Thyroid gland (tissue), 4 donors: Measurements from ENCODE around the gene SLC9A8. TPM values are rescaled to one million over a fixed set of nuclear protein-coding genes. Genes with fewer than 3 reads are reported as not detected.
A peak's percentile ranks its signal among the peaks of the same experiment; 100 is the strongest.

Experiments used
- DNase-seq, 2 donors: peaks; one replicate each; pipeline ENCODE4 v3.0.0-alpha.2; 2019
- H3K27ac ChIP-seq, 3 donors: fragments of 200-600 bp; sonication (generic); 1 replicate in 2 of 3; 2 replicates in 1 of 3; pipeline ENCODE4 v1.5.1; 2016 to 2019; ENCODE audit warnings: mild to moderate bottlenecking in 1 of 3, moderate library complexity in 1 of 3
- H3K27me3 ChIP-seq: fragments of 200-600 bp; sonication (generic); one replicate; pipeline ENCODE4 v1.5.1; 2019
- H3K36me3 ChIP-seq, 2 donors: fragments of 200-600 bp; sonication (generic); one replicate each; pipeline ENCODE4 v1.5.1; 2016 to 2019
- H3K4me1 ChIP-seq, 2 donors: fragments of 200-600 bp; sonication (generic); one replicate each; pipeline ENCODE4 v1.5.1; 2017 to 2019
- H3K4me3 ChIP-seq, 3 donors: fragments of 200-600 bp; sonication (generic); replicated peaks in 1 of 3; 1 replicate in 2 of 3; 2 replicates in 1 of 3; pipeline ENCODE4 v1.5.1; 2016; ENCODE audit warnings: mild to moderate bottlenecking in 1 of 3
- H3K9me3 ChIP-seq: fragments of 200-600 bp; sonication (generic); one replicate; pipeline ENCODE4 v1.5.1; 2017
- POLR2A ChIP-seq, 2 donors: fragments of 450-650 bp; IDR thresholded peaks; one replicate each; pipeline ENCODE4 v1.6.1; 2017; ENCODE audit warnings: antibody characterized with exemption in 2 of 2, mild to moderate bottlenecking in 2 of 2, moderate library complexity in 1 of 2
- WGBS, 2 donors: methylation state at CpG; one replicate each; pipeline ENCODE4 v1.1.5; 2017; 5-methylcytosine and 5-hydroxymethylcytosine counted together
- intact Hi-C: fragments of 100-400 bp; cut with DNase I; formaldehyde crosslinking; loops from one replicate; pipeline ENCODE4 v1.15.1; 2023
- total RNA-seq, 4 donors: library from RNA; depleted of rRNA; stranded (reverse); fragments of >200 nt; gene quantifications; one replicate each; pipeline ENCODE4 v1.2.3, GENCODE V29; 2016
- TF ChIP-seq, protein P1 (sequence below), 6 experiments: fragments of 200-600 bp in 3 of 6; fragments of 450-650 bp in 3 of 6; sonication (generic) in 3 of 6; IDR thresholded peaks; one replicate each; pipeline ENCODE4 v1.5.1; 2016 to 2019; ENCODE audit warnings: antibody characterized with exemption in 6 of 6, mild to moderate bottlenecking in 2 of 6, inconsistent platforms in 1 of 6, moderate library complexity in 1 of 6

The SLC9A8 gene
- total RNA-seq, 4 donors from 2014 or later = 12.0 to 20.2 (median 16.1) TPM

- no peak for DNase-seq
- H3K27ac ChIP-seq = no peak overlapping the region
- no peak overlapping the region for H3K4me3 ChIP-seq
- no peaks in the 10 kb centered on the region for H3K9me3 ChIP-seq
- H3K4me1 ChIP-seq = peaks cover 23 to 34% of the 10 kb centered on the region in 2 donors
- 96 to 98% methylated on average over 6 of the region's 6 CpGs for WGBS, 2 donors
- intact Hi-C loops = no loop called here
- TF ChIP-seq, protein P1, sequence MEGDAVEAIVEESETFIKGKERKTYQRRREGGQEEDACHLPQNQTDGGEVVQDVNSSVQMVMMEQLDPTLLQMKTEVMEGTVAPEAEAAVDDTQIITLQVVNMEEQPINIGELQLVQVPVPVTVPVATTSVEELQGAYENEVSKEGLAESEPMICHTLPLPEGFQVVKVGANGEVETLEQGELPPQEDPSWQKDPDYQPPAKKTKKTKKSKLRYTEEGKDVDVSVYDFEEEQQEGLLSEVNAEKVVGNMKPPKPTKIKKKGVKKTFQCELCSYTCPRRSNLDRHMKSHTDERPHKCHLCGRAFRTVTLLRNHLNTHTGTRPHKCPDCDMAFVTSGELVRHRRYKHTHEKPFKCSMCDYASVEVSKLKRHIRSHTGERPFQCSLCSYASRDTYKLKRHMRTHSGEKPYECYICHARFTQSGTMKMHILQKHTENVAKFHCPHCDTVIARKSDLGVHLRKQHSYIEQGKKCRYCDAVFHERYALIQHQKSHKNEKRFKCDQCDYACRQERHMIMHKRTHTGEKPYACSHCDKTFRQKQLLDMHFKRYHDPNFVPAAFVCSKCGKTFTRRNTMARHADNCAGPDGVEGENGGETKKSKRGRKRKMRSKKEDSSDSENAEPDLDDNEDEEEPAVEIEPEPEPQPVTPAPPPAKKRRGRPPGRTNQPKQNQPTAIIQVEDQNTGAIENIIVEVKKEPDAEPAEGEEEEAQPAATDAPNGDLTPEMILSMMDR (IDR thresholded peaks at IDR 0.05) = no peak
- TF ChIP-seq POLR2A (IDR thresholded peaks at IDR 0.05) = no peak
- H3K36me3 ChIP-seq = peaks cover 0 to 4% of the 10 kb centered on the region in 2 donors
- no peaks in the 10 kb centered on the region for H3K27me3 ChIP-seq
These were observed 51.0 kb downstream of the SLC9A8 start for GRCh38 chr20:49863666-49864065.

- Histone ChIP-seq H3K36me3 (peaks cover 0 to 4% of the 10 kb centered on the region in 2 donors), H3K4me1 (peaks cover 26 to 38% of the 10 kb centered on the region in 2 donors), H3K4me3 (no peak overlapping the region), H3K9me3 (no peaks in the 10 kb centered on the region), H3K27me3 (no peaks in the 10 kb centered on the region), H3K27ac (peak overlapping the region; percentile 30 to 62 (median 46))
- intact Hi-C loops = no loop called here
- WGBS, 2 donors = 31 to 46% methylated on average over 7 of the region's 7 CpGs
- TF ChIP-seq POLR2A (IDR thresholded peaks at IDR 0.05) = peak in 1 of 2 donors; percentile 41
- TF ChIP-seq, protein P1 (IDR thresholded peaks at IDR 0.05) = no peak
- DNase-seq = peak; percentile 79 to 80
These were observed 52.9 kb downstream of the SLC9A8 start for GRCh38 chr20:49865559-49865958.

DNA sequence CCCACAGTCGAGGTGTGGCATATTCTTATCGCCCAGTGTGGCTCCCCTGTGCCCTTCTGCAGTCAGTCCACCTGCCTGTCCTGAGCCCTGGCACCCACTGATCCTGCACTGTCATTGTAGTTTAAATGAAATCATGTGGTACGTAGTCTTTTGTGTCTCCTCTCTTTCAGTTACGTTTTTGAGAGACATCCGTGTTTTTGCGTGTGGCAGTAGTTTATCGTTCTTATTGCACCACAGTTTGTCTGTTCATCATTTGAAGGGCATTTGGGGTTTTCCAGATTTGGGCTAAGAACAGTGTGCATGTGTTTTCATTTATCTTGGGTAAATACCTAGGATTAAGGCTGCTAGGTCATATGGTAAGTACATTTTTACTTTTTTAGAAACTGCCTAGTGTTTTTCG is 53.4 kb downstream of the SLC9A8 start:
- DNase-seq = no peak
- peaks cover 0 to 4% of the 10 kb centered on the region in 2 donors for H3K36me3 ChIP-seq
- no peak overlapping the region for H3K4me3 ChIP-seq
- no peaks in the 10 kb centered on the region for H3K9me3 ChIP-seq
- peaks cover 26 to 38% of the 10 kb centered on the region in 2 donors for H3K4me1 ChIP-seq
- H3K27ac ChIP-seq = peak overlapping the region; percentile 30 to 55 (median 46)
- intact Hi-C loops = no loop called here
- 94% methylated on average over 8 of the region's 8 CpGs for WGBS, 2 donors
- TF ChIP-seq, protein P1 (IDR thresholded peaks at IDR 0.05) = no peak
- TF ChIP-seq POLR2A (IDR thresholded peaks at IDR 0.05) = no peak
- no peaks in the 10 kb centered on the region for H3K27me3 ChIP-seq

GRCh38 chr20:49867453-49868215 is 55.0 kb downstream of the SLC9A8 start:
- intact Hi-C loops = no loop called here
- 54 to 68% methylated on average over 9 of the region's 9 CpGs for WGBS, 2 donors
- Histone ChIP-seq H3K9me3 (no peaks in the 10 kb centered on the region), H3K4me3 (no peak overlapping the region), H3K27ac (peak overlapping the region; percentile 52 to 86 (median 72)), H3K36me3 (peaks cover 0 to 4% of the 10 kb centered on the region in 2 donors), H3K27me3 (no peaks in the 10 kb centered on the region), H3K4me1 (peaks cover 26 to 38% of the 10 kb centered on the region in 2 donors)
- peak in 1 of 2 donors; percentile 26 for TF ChIP-seq POLR2A (IDR thresholded peaks at IDR 0.05)
- TF ChIP-seq, protein P1 (IDR thresholded peaks at IDR 0.05) = no peak
- DNase-seq = no peak

GRCh38 chr20:49868538-49868937 is 55.9 kb downstream of the SLC9A8 start:
- peak overlapping the region; percentile 51 to 86 (median 72) for H3K27ac ChIP-seq
- DNase-seq = no peak
- H3K4me3 ChIP-seq = no peak overlapping the region
- intact Hi-C loops = no loop called here
- no peaks in the 10 kb centered on the region for H3K9me3 ChIP-seq
- TF ChIP-seq POLR2A (IDR thresholded peaks at IDR 0.05) = no peak
- TF ChIP-seq, protein P1 (IDR thresholded peaks at IDR 0.05) = no peak
- H3K4me1 ChIP-seq = peaks cover 26 to 38% of the 10 kb centered on the region in 2 donors
- WGBS, 2 donors = 92 to 97% methylated on average over 3 of the region's 3 CpGs
- H3K27me3 ChIP-seq = no peaks in the 10 kb centered on the region
- peaks cover 0 to 4% of the 10 kb centered on the region in 2 donors for H3K36me3 ChIP-seq
